K562 (cell line): ENCODE results near the gene SLC25A21. TPM values are rescaled to one million over a fixed set of nuclear protein-coding genes. Genes with fewer than 3 reads are reported as not detected.

Source experiments
- ATAC-seq: fragments of 200-7000 bp; cut with Tn5 transposase; 3 replicates; pipeline ENCODE4 v1.9.1; 2020; ENCODE audit warnings: moderate library complexity
- BruUV-seq: library from RNA; stranded (reverse); fragments of 400-500 nt; replicated peaks from 2 replicates; lab custom pipeline; 2021; lab: Mats Ljungman, UMichigan
- CTCF ChIA-PET: fragments of 300-600 bp; formaldehyde crosslinking; extraction: SDS; loops from one replicate; lab custom pipeline; 2021; ENCODE audit warnings: low intra/inter-chr PET ratio; lab: Yijun Ruan, JAX
- POLR2A ChIA-PET: fragments of 300-600, 350-650 bp; sonication (Branson Sonifier 250); formaldehyde crosslinking; extraction: SDS; loops from one replicate; lab custom pipeline; 2021; ENCODE audit warnings: antibody characterized with exemption, inconsistent platforms; lab: Yijun Ruan, JAX
- DNase-seq, 4 experiments: peaks; one replicate each; pipeline versions ENCODE4 v3.0.0 to v3.0.0-alpha.2; 2011 to 2018; ENCODE audit warnings: low spot score in 3 of 4, mixed read lengths in 3 of 4; ENCODE audit errors: extremely low read depth in 1 of 4
- FAIRE-seq: peaks from 2 replicates; lab custom pipeline; 2011; peaks lifted over from hg19 to GRCh38; lab: Jason Lieb, UNC
- H2AFZ ChIP-seq: 2 replicates; pipeline ENCODE4 v1.6.0; 2011; ENCODE audit warnings: low read depth, low read length, control low read depth, inconsistent platforms
- H3K27ac ChIP-seq: fragments of 200-600 bp; 3 replicates; pipeline ENCODE4 v1.8.0; 2011; ENCODE audit warnings: low read depth, mild to moderate bottlenecking, control low read depth, inconsistent platforms, low read length, moderate library complexity, mixed read lengths; ENCODE audit errors: extremely low read depth
- H3K27me3 ChIP-seq, 2 experiments: fragments of 300-600 bp in 1 of 2; 2 replicates in 1 of 2; 3 replicates in 1 of 2; pipeline versions ENCODE4 v1.6.0 to v1.8.0; 2011; ENCODE audit warnings: inconsistent platforms in 2 of 2, low read length in 2 of 2, mild to moderate bottlenecking in 1 of 2, mixed read lengths in 1 of 2, moderate library complexity in 1 of 2; ENCODE audit not compliant: control insufficient read depth in 2 of 2, insufficient read depth in 2 of 2
- H3K36me3 ChIP-seq: fragments of 300-600 bp; 3 replicates; pipeline ENCODE4 v1.8.0; 2011; ENCODE audit warnings: mild to moderate bottlenecking, low read length, inconsistent platforms; ENCODE audit not compliant: control insufficient read depth, insufficient read depth
- H3K4me1 ChIP-seq, 2 experiments: fragments of 200-600 bp in 1 of 2; replicated peaks in 1 of 2; 2 replicates in 1 of 2; 3 replicates in 1 of 2; pipeline versions ENCODE4 v1.5.1 to v1.8.0; 2011; ENCODE audit warnings: inconsistent platforms in 2 of 2, low read length in 2 of 2, mild to moderate bottlenecking in 1 of 2, mixed read lengths in 1 of 2, moderate library complexity in 1 of 2; ENCODE audit not compliant: control insufficient read depth in 2 of 2, insufficient read depth in 2 of 2
- H3K4me2 ChIP-seq: 2 replicates; pipeline ENCODE4 v1.6.1; 2011; ENCODE audit warnings: low read length, control low read depth, inconsistent platforms, mixed read lengths; ENCODE audit not compliant: insufficient read depth
- H3K4me3 ChIP-seq: fragments of 200-600 bp; sonication (generic), shearing (Covaris generic); 2 replicates; pipeline ENCODE4 v1.5.1; 2016; ENCODE audit warnings: control low read depth, inconsistent platforms
- H3K79me2 ChIP-seq: fragments of 200-600 bp; 3 replicates; pipeline ENCODE4 v1.8.0; 2011; ENCODE audit warnings: low read length, inconsistent platforms; ENCODE audit not compliant: control insufficient read depth, insufficient read depth
- H3K9ac ChIP-seq, 2 experiments: 2 replicates each; pipeline versions ENCODE4 v1.6.0 to v1.6.1; 2011; ENCODE audit warnings: low read depth in 2 of 2, low read length in 2 of 2, control low read depth in 1 of 2, inconsistent platforms in 1 of 2, mild to moderate bottlenecking in 1 of 2, mixed read lengths in 1 of 2; ENCODE audit not compliant: insufficient read depth in 1 of 2
- H3K9me1 ChIP-seq: one replicate; pipeline ENCODE4 v1.6.0; 2011; ENCODE audit warnings: inconsistent platforms, mild to moderate bottlenecking, low read length, moderate library complexity; ENCODE audit not compliant: control insufficient read depth, insufficient read depth
- H3K9me3 ChIP-seq: replicated peaks from 2 replicates; pipeline ENCODE4 v1.5.1; 2011; ENCODE audit warnings: low read depth, low read length, inconsistent platforms; ENCODE audit not compliant: control insufficient read depth, insufficient read depth
- H4K20me1 ChIP-seq: replicated peaks from 2 replicates; pipeline ENCODE4 v1.6.1; 2011; ENCODE audit warnings: low read length, inconsistent platforms, mixed read lengths; ENCODE audit not compliant: control insufficient read depth, insufficient read depth
- ATF4 ChIP-seq: fragments of 450-650 bp; formaldehyde crosslinking; IDR thresholded peaks from 2 replicates; pipeline ENCODE4 v1.4.0; 2022; ENCODE audit warnings: mild to moderate bottlenecking, moderate library complexity
- DLX4 ChIP-seq: fragments of 250-450 bp; sonication (Bioruptor Pico); IDR thresholded peaks from 2 replicates; pipeline ENCODE4 v1.6.1; 2021; ENCODE audit warnings: mild to moderate bottlenecking
- HBP1 ChIP-seq: fragments of 450-650 bp; formaldehyde crosslinking; IDR thresholded peaks from 2 replicates; pipeline ENCODE4 v1.4.0; 2022; ENCODE audit warnings: missing genetic modification characterization
- HCFC1 ChIP-seq: IDR thresholded peaks from 2 replicates; pipeline ENCODE4 v1.6.1; 2012; ENCODE audit warnings: low read depth, low read length, improper control_type of control experiment
- KAT8 ChIP-seq: fragments of 450-650 bp; IDR thresholded peaks from 2 replicates; pipeline ENCODE4 v1.6.1; 2016; ENCODE audit warnings: low read depth, mild to moderate bottlenecking
- MAFK ChIP-seq: IDR thresholded peaks from 2 replicates; pipeline ENCODE4 v1.6.1; 2011; ENCODE audit warnings: low read length, improper control_type of control experiment
- POU5F1 ChIP-seq: fragments of 150-350 bp; IDR thresholded peaks from 2 replicates; pipeline ENCODE4 v1.6.1; 2014; ENCODE audit warnings: borderline replicate concordance, low read length, low read depth, mild to moderate bottlenecking; ENCODE audit not compliant: partially characterized antibody
- SMARCC2 ChIP-seq: fragments of 450-650 bp; IDR thresholded peaks from 2 replicates; pipeline ENCODE4 v1.6.1; 2017; ENCODE audit warnings: antibody characterized with exemption, moderate library complexity, mild to moderate bottlenecking, low read depth
- WGBS: fragments of 100-300 bp; shearing (Covaris generic); methylation state at CpG from one replicate; pipeline ENCODE4 v1.1.6; 2016; ENCODE audit warnings: low coverage, mixed read lengths; ENCODE audit not compliant: insufficient coverage; ENCODE audit errors: missing lambda C conversion rate; 5-methylcytosine and 5-hydroxymethylcytosine counted together
- in situ Hi-C: fragments of 300-500 bp; cut with MboI; formaldehyde crosslinking; loops from 4 replicates; pipeline ENCODE4 v1.15.0; 2018; ENCODE audit warnings: inconsistent platforms, mixed read lengths
- intact Hi-C: fragments of 100-400 bp; cut with micrococcal nuclease; formaldehyde crosslinking; loops from 2 replicates; pipeline ENCODE4 v1.14.2; 2022
- polyA plus RNA-seq, 8 experiments: library from polyadenylated mRNA; depleted of rRNA in 4 of 8; stranded (reverse) in 5 of 8; unstranded in 3 of 8; fragments of >200 nt; fragmentation: Nextera tagmentation in 2 of 8; fragmentation: Illumina TruSeq in 1 of 8; extraction: Ambion mirVana in 2 of 8; extraction: Trizol in 1 of 8; gene quantifications; 2 replicates each; pipeline versions ENCODE4 v1.2.1 to v1.2.3, GENCODE V29; 2011 to 2014; ENCODE audit warnings: inconsistent platforms in 1 of 8, missing spikeins in 1 of 8
- total RNA-seq, 7 experiments: library from RNA; depleted of rRNA in 6 of 7; stranded (reverse); fragments of >200 nt in 6 of 7; fragmentation: Illumina TruSeq in 2 of 7; extraction: Trizol in 2 of 7; gene quantifications; 2 replicates each; pipeline versions ENCODE4 v1.2.1 to v1.2.3, GENCODE V29; 2011 to 2021; ENCODE audit warnings: low replicate concordance in 1 of 7
- TF ChIP-seq, protein P1 (sequence below): fragments of 450-650 bp; IDR thresholded peaks from 2 replicates; pipeline ENCODE4 v1.6.1; 2016; ENCODE audit warnings: antibody characterized with exemption

SLC25A21 gene
- total and polyA plus RNA-seq, 9 of the 15 experiments (the other 6 are each of a cell fraction or from before 2014, with no cell fraction given): 15.2 to 46.7 (median 28.7) TPM

GRCh38 chr14:37114559-37114958 is 57.8 kb downstream of the SLC25A21 start:
- BruUV-seq: no TSS peak
- DNase-seq: no peak
- Histone ChIP-seq H4K20me1 (no peaks in the 10 kb centered on the region), H3K9me1 (no peaks in the 10 kb centered on the region), H3K9ac (no peak overlapping the region), H3K4me1 (no peaks in the 10 kb centered on the region), H3K4me2 (no peak overlapping the region), H3K9me3 (no peaks in the 10 kb centered on the region), H3K36me3 (no peaks in the 10 kb centered on the region), H3K27me3 (no peaks in the 10 kb centered on the region), H3K79me2 (peaks cover 3% of the 10 kb centered on the region; the same call in 1 of the 3 replicates), H2AFZ (no peak overlapping the region), H3K27ac (no peak overlapping the region), H3K4me3 (no peak overlapping the region)
- ChIA-PET POLR2A (no interaction called here), CTCF (no interaction called here)
- TF ChIP-seq SMARCC2 (no peak), HCFC1 (no peak), MAFK (no peak), POU5F1 (no peak), DLX4 (CRISPR knock-in tag) (no peak), ATF4 (no peak), HBP1 (CRISPR knock-in tag) (no peak), KAT8 (no peak)
- TF ChIP-seq, protein P1, sequence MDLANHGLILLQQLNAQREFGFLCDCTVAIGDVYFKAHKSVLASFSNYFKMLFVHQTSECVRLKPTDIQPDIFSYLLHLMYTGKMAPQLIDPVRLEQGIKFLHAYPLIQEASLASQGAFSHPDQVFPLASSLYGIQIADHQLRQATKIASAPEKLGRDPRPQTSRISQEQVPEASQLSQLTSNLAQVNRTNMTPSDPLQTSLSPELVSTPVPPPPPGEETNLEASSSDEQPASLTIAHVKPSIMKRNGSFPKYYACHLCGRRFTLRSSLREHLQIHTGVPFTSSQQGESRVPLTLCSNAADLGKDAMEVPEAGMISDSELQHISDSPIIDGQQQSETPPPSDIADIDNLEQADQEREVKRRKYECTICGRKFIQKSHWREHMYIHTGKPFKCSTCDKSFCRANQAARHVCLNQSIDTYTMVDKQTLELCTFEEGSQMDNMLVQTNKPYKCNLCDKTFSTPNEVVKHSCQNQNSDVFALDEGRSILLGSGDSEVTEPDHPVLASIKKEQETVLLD: no peak
- ATAC-seq: no peak
- in situ Hi-C loops (no loop called here), intact Hi-C loops (no loop called here)
- FAIRE-seq: no peak
- 78% methylated on average over 3 of the region's 3 CpGs for WGBS
